GM06990 (cell line): ENCODE measurements around the gene GALNT6.
A peak's percentile ranks its signal among the peaks of the same experiment; 100 is the strongest.

ENCODE experiments used
- DNase-seq: peaks from one replicate; pipeline ENCODE4 v3.0.0-alpha.2; 2011; ENCODE audit not compliant: insufficient read length; ENCODE audit errors: extremely low read depth
- H3K27me3 ChIP-seq: replicated peaks from 2 replicates; pipeline ENCODE4 v1.6.0; 2011; ENCODE audit warnings: low read length; ENCODE audit not compliant: control insufficient read depth, insufficient read depth
- H3K36me3 ChIP-seq: 2 replicates; pipeline ENCODE4 v1.5.1; 2011; ENCODE audit warnings: low read length; ENCODE audit not compliant: control insufficient read depth, insufficient read depth
- H3K4me3 ChIP-seq: replicated peaks from 2 replicates; pipeline ENCODE4 v1.5.1; 2011; ENCODE audit warnings: low read depth, mild to moderate bottlenecking, control low read depth, low read length
- CTCF ChIP-seq: IDR thresholded peaks from 2 replicates; pipeline ENCODE4 v1.5.1; 2011; ENCODE audit warnings: low read length, control low read depth, mild to moderate bottlenecking, inconsistent platforms; ENCODE audit not compliant: insufficient read depth, poor library complexity, severe bottlenecking

GALNT6 gene

GRCh38 chr12:51421266-51421884 is 30.2 kb upstream of the GALNT6 start:
- Histone ChIP-seq H3K4me3 (no peak overlapping the region), H3K36me3 (no peaks in the 10 kb centered on the region), H3K27me3 (no peaks in the 10 kb centered on the region)
- TF ChIP-seq CTCF, result peak; percentile 71
- no peak for DNase-seq

GRCh38 chr12:51419425-51420193 is 28.4 kb upstream of the GALNT6 start:
- no peaks in the 10 kb centered on the region for H3K27me3 ChIP-seq
- no peak for TF ChIP-seq CTCF
- no peaks in the 10 kb centered on the region for H3K36me3 ChIP-seq
- DNase-seq, result no peak
- no peak overlapping the region for H3K4me3 ChIP-seq

- Histone ChIP-seq H3K4me3 (no peak overlapping the region), H3K36me3 (no peaks in the 10 kb centered on the region), H3K27me3 (no peaks in the 10 kb centered on the region)
- no peak for DNase-seq
- TF ChIP-seq CTCF, result no peak
Measured at GRCh38 chr12:51417826-51418225, 26.6 kb upstream of the GALNT6 start.

- DNase-seq, result no peak
- H3K27me3 ChIP-seq, result no peaks in the 10 kb centered on the region
- no peaks in the 10 kb centered on the region for H3K36me3 ChIP-seq
- H3K4me3 ChIP-seq, result no peak overlapping the region
- no peak for TF ChIP-seq CTCF
Measured at GRCh38 chr12:51415931-51416330, 24.7 kb upstream of the GALNT6 start.

- no peak overlapping the region for H3K4me3 ChIP-seq
- no peak for TF ChIP-seq CTCF
- no peaks in the 10 kb centered on the region for H3K36me3 ChIP-seq
- no peak for DNase-seq
- H3K27me3 ChIP-seq, result no peaks in the 10 kb centered on the region
Measured at GRCh38 chr12:51413791-51414190, 22.6 kb upstream of the GALNT6 start.
